Measurements from ENCODE around the gene POTEF. TPM values are rescaled to one million over a fixed set of nuclear protein-coding genes. Genes with fewer than 3 reads are reported as not detected.
"Not testable (repeated sequence)": the region's sequence is repeated elsewhere in the genome, so short reads cannot be mapped to it uniquely, and the experiment has no call there.

POTEF gene
- total RNA-seq, 1 donor from 2014 or later: not detected

GRCh38 chr2:130137118-130137517 lies 8.1 kb upstream of the POTEF start:
- DNase-seq (ENCODE audit: low read depth); H3K36me3 ChIP-seq (ENCODE audit: control insufficient read depth, insufficient read depth, low read length); H3K27me3 ChIP-seq (ENCODE audit: control insufficient read depth, insufficient read depth, low read length); H3K4me3 ChIP-seq (ENCODE audit: low read depth, low read length): not testable (repeated sequence)

- not testable (repeated sequence) for H3K27me3 ChIP-seq (ENCODE audit: control insufficient read depth, insufficient read depth, low read length); H3K36me3 ChIP-seq (ENCODE audit: control insufficient read depth, insufficient read depth, low read length); H3K4me3 ChIP-seq (ENCODE audit: low read depth, low read length); DNase-seq (ENCODE audit: low read depth)
Measured at GRCh38 chr2:130136546-130136945, 7.5 kb upstream of the POTEF start.

- TF ChIP-seq CTCF (IDR thresholded peaks at IDR 0.05; ENCODE audit: insufficient read depth, low read length, poor library complexity, severe bottlenecking): no peak
- H3K36me3 ChIP-seq (ENCODE audit: control insufficient read depth, insufficient read depth, low read length): no peaks in the 10 kb centered on the region
- DNase-seq (ENCODE audit: low read depth): no peak
Measured at GRCh38 chr2:130135692-130136541, 6.9 kb upstream of the POTEF start.

GRCh38 chr2:130128464-130128863 lies 558 bp downstream of the POTEF start:
- H3K4me3 ChIP-seq (ENCODE audit: low read depth, low read length); H3K27me3 ChIP-seq (ENCODE audit: control insufficient read depth, insufficient read depth, low read length); DNase-seq (ENCODE audit: low read depth); H3K36me3 ChIP-seq (ENCODE audit: control insufficient read depth, insufficient read depth, low read length): not testable (repeated sequence)

More at GRCh38 chr2:130135692-130136541, 6.9 kb upstream of the POTEF start:
- H3K4me3 ChIP-seq (ENCODE audit: low read depth, low read length): no peak overlapping the region
- no peaks in the 10 kb centered on the region for H3K27me3 ChIP-seq (ENCODE audit: control insufficient read depth, insufficient read depth, low read length)

- H3K36me3 ChIP-seq (ENCODE audit: control insufficient read depth, insufficient read depth, low read length); H3K4me3 ChIP-seq (ENCODE audit: low read depth, low read length); H3K27me3 ChIP-seq (ENCODE audit: control insufficient read depth, insufficient read depth, low read length); DNase-seq (ENCODE audit: low read depth): not testable (repeated sequence)
Measured at GRCh38 chr2:130127726-130128125, 1.3 kb downstream of the POTEF start.

- H3K27me3 ChIP-seq (ENCODE audit: control insufficient read depth, insufficient read depth, low read length); DNase-seq (ENCODE audit: low read depth); H3K36me3 ChIP-seq (ENCODE audit: control insufficient read depth, insufficient read depth, low read length); H3K4me3 ChIP-seq (ENCODE audit: low read depth, low read length): not testable (repeated sequence)
Measured at GRCh38 chr2:130120924-130121323, 8.1 kb downstream of the POTEF start.

- H3K4me3 ChIP-seq (ENCODE audit: low read depth, low read length); H3K36me3 ChIP-seq (ENCODE audit: control insufficient read depth, insufficient read depth, low read length); DNase-seq (ENCODE audit: low read depth); H3K27me3 ChIP-seq (ENCODE audit: control insufficient read depth, insufficient read depth, low read length): not testable (repeated sequence)
Measured at GRCh38 chr2:130102597-130103363, 26.2 kb downstream of the POTEF start.

GRCh38 chr2:130062645-130063044 lies 66.4 kb downstream of the POTEF start:
- not testable (repeated sequence) for DNase-seq (ENCODE audit: low read depth); H3K36me3 ChIP-seq (ENCODE audit: control insufficient read depth, insufficient read depth, low read length); H3K4me3 ChIP-seq (ENCODE audit: low read depth, low read length); H3K27me3 ChIP-seq (ENCODE audit: control insufficient read depth, insufficient read depth, low read length)

- H3K27me3 ChIP-seq (ENCODE audit: control insufficient read depth, insufficient read depth, low read length); H3K36me3 ChIP-seq (ENCODE audit: control insufficient read depth, insufficient read depth, low read length); H3K4me3 ChIP-seq (ENCODE audit: low read depth, low read length); DNase-seq (ENCODE audit: low read depth): not testable (repeated sequence)
Measured at GRCh38 chr2:130059982-130060381, 69.0 kb downstream of the POTEF start.

GRCh38 chr2:130056336-130056735 lies 72.7 kb downstream of the POTEF start:
- H3K36me3 ChIP-seq (ENCODE audit: control insufficient read depth, insufficient read depth, low read length); DNase-seq (ENCODE audit: low read depth); H3K4me3 ChIP-seq (ENCODE audit: low read depth, low read length); H3K27me3 ChIP-seq (ENCODE audit: control insufficient read depth, insufficient read depth, low read length): not testable (repeated sequence)

- H3K27me3 ChIP-seq (ENCODE audit: control insufficient read depth, insufficient read depth, low read length); H3K4me3 ChIP-seq (ENCODE audit: low read depth, low read length); DNase-seq (ENCODE audit: low read depth); H3K36me3 ChIP-seq (ENCODE audit: control insufficient read depth, insufficient read depth, low read length): not testable (repeated sequence)
Measured at GRCh38 chr2:130053217-130053911, 75.7 kb downstream of the POTEF start.

GRCh38 chr2:130052376-130052775 lies 76.6 kb downstream of the POTEF start:
- H3K36me3 ChIP-seq (ENCODE audit: control insufficient read depth, insufficient read depth, low read length); H3K4me3 ChIP-seq (ENCODE audit: low read depth, low read length); H3K27me3 ChIP-seq (ENCODE audit: control insufficient read depth, insufficient read depth, low read length); DNase-seq (ENCODE audit: low read depth): not testable (repeated sequence)

- H3K27me3 ChIP-seq (ENCODE audit: control insufficient read depth, insufficient read depth, low read length); H3K4me3 ChIP-seq (ENCODE audit: low read depth, low read length); H3K36me3 ChIP-seq (ENCODE audit: control insufficient read depth, insufficient read depth, low read length); DNase-seq (ENCODE audit: low read depth): not testable (repeated sequence)
Measured at GRCh38 chr2:130048422-130048821, 80.6 kb downstream of the POTEF start.
